Loucy (cell line): ENCODE data around the gene CHN2.

Source experiments
- EZH2phosphoT487 ChIP-seq: fragments of 200-600 bp; IDR thresholded peaks from 2 replicates; pipeline ENCODE4 v1.6.1; 2018; ENCODE audit warnings: antibody characterized with exemption, mild to moderate bottlenecking, moderate library complexity, borderline replicate concordance
- TF ChIP-seq, protein P1 (sequence below): fragments of 200-600 bp; sonication (generic); conservative IDR thresholded peaks from 2 replicates; pipeline ENCODE4 v1.5.1; 2014; ENCODE audit warnings: mild to moderate bottlenecking, antibody characterized with exemption, low read length

DNA sequence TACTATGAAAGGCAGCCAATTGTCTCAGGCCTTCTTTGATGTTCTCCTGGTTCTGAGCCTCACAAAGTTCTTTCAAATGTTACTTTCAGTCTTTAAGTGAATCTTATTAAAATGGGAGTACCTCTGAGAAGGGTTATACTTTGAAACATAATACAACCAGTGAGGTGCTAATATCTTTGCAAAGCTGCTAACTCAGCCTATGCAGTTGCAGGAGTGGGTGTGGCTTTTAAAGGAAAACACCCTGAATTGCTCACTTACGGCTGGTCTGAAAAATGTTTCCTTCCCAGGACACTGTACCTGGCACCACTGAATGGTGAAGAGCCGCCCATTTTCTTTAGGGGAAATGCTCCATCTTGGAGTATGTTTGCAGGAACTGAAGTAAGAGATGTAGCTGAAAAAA, 130.9 kb downstream of the CHN2 start:
- TF ChIP-seq, protein P1, sequence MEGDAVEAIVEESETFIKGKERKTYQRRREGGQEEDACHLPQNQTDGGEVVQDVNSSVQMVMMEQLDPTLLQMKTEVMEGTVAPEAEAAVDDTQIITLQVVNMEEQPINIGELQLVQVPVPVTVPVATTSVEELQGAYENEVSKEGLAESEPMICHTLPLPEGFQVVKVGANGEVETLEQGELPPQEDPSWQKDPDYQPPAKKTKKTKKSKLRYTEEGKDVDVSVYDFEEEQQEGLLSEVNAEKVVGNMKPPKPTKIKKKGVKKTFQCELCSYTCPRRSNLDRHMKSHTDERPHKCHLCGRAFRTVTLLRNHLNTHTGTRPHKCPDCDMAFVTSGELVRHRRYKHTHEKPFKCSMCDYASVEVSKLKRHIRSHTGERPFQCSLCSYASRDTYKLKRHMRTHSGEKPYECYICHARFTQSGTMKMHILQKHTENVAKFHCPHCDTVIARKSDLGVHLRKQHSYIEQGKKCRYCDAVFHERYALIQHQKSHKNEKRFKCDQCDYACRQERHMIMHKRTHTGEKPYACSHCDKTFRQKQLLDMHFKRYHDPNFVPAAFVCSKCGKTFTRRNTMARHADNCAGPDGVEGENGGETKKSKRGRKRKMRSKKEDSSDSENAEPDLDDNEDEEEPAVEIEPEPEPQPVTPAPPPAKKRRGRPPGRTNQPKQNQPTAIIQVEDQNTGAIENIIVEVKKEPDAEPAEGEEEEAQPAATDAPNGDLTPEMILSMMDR = no peak
- TF ChIP-seq EZH2phosphoT487 = no peak
